ENCODE data around the gene CPNE2.

DNA sequence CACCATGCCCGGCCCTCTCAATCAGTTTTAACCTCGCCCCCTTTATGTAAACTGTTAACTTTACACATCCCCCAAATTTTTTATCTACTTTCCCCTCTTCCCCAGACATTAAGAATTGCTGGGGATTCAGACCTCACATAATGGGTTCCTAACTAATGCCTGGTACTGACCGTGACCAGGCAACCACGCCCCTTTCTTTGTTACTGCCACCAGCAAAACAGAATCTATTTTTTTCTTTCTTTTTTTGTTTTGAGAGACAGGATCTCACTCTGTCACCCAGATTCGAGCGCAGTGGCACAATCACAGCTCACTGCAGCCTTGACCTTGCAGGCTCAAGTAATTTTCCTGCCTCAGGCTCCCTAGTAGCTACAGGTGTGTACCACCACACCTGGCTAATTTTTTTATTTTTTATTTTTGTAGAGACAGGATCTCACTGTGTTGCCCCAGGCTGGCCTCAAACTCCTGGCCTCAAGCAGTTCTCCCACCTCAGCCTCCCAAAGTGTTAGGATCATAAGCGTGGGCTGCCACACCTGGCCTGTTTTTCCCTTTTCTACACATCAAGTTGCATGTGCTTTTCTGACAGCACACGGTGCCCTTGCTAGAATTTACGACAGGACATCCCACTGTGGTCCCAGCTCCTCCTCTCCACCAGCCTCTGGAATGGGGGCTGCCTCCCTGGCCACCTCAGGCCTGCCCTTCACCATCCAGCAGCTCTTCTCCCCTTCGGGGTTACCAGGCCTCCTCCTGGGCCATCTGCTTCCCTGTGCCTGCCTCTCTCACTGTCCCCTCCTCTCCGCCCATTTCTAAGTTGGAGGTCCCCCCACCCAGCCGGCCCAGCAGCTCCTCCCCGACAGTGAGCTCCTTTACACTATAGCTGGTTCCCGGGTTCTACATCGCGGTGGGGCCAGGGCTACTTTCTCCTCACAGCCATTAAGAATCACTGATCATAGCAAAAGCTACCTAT lies 10.8 kb downstream of the CPNE2 start:
- TF ChIP-seq, protein P1, sequence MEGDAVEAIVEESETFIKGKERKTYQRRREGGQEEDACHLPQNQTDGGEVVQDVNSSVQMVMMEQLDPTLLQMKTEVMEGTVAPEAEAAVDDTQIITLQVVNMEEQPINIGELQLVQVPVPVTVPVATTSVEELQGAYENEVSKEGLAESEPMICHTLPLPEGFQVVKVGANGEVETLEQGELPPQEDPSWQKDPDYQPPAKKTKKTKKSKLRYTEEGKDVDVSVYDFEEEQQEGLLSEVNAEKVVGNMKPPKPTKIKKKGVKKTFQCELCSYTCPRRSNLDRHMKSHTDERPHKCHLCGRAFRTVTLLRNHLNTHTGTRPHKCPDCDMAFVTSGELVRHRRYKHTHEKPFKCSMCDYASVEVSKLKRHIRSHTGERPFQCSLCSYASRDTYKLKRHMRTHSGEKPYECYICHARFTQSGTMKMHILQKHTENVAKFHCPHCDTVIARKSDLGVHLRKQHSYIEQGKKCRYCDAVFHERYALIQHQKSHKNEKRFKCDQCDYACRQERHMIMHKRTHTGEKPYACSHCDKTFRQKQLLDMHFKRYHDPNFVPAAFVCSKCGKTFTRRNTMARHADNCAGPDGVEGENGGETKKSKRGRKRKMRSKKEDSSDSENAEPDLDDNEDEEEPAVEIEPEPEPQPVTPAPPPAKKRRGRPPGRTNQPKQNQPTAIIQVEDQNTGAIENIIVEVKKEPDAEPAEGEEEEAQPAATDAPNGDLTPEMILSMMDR (IDR thresholded peaks at IDR 0.05) = no peak
- TF ChIP-seq POLR2A (IDR thresholded peaks at IDR 0.05) = no peak
